Activated CD8-positive, alpha-beta T cell treated with anti-CD3 and anti-CD28 coated beads for 36 hours (primary cell): Measurements from ENCODE around the gene BCORL1. TPM values are rescaled to one million over a fixed set of nuclear protein-coding genes. Genes with fewer than 3 reads are reported as not detected.
A peak's percentile ranks its signal among the peaks of the same experiment; 100 is the strongest.

ENCODE experiments used
- ATAC-seq: fragments of 200-7000 bp; cut with Tn5 transposase; one replicate; pipeline ENCODE4 v1.10.0; 2021; ENCODE audit warnings: mild to moderate bottlenecking, moderate library complexity
- CTCF ChIA-PET: fragments of 350-600 bp; sonication (Branson Sonifier 250); formaldehyde crosslinking; loops from one replicate; lab custom pipeline; 2021; ENCODE audit warnings: antibody characterized with exemption; lab: Charles Lee
- POLR2A ChIA-PET: fragments of 350-600 bp; sonication (Branson Sonifier 250); formaldehyde crosslinking; loops from one replicate; lab custom pipeline; 2021; ENCODE audit warnings: antibody characterized with exemption; lab: Charles Lee
- DNase-seq: peaks from one replicate; pipeline ENCODE4 v3.0.0-alpha.2; 2020
- H3K27ac Mint-ChIP-seq: one replicate; pipeline ENCODE4 v1.8.0; 2021; ENCODE audit warnings: mild to moderate bottlenecking, mixed read lengths
- H3K27me3 Mint-ChIP-seq: one replicate; pipeline ENCODE4 v1.8.0; 2021; ENCODE audit warnings: mixed read lengths
- H3K36me3 Mint-ChIP-seq: one replicate; pipeline ENCODE4 v1.8.0; 2021; ENCODE audit warnings: low read depth, mixed read lengths
- H3K4me1 Mint-ChIP-seq: one replicate; pipeline ENCODE4 v1.8.0; 2021; ENCODE audit warnings: low read depth, mixed read lengths
- H3K4me3 Mint-ChIP-seq: one replicate; pipeline ENCODE4 v1.8.0; 2021; ENCODE audit warnings: mild to moderate bottlenecking, moderate library complexity, mixed read lengths
- H3K9me3 Mint-ChIP-seq: one replicate; pipeline ENCODE4 v1.8.0; 2021; ENCODE audit warnings: mixed read lengths
- CTCF ChIP-seq: fragments of 200-600 bp; IDR thresholded peaks from one replicate; pipeline ENCODE4 v1.8.0; 2022; ENCODE audit warnings: antibody characterized with exemption, mild to moderate bottlenecking
- intact Hi-C: fragments of 100-400 bp; cut with micrococcal nuclease; formaldehyde crosslinking; loops from one replicate; pipeline ENCODE4 v1.10.0; 2022
- total RNA-seq, 2 experiments: library from RNA; stranded (reverse); gene quantifications; one replicate each; pipeline ENCODE4 v1.2.3, GENCODE V29; 2021

BCORL1 gene
- total RNA-seq, 2 experiments from 2014 or later: 7.1 to 9.9 TPM

DNA sequence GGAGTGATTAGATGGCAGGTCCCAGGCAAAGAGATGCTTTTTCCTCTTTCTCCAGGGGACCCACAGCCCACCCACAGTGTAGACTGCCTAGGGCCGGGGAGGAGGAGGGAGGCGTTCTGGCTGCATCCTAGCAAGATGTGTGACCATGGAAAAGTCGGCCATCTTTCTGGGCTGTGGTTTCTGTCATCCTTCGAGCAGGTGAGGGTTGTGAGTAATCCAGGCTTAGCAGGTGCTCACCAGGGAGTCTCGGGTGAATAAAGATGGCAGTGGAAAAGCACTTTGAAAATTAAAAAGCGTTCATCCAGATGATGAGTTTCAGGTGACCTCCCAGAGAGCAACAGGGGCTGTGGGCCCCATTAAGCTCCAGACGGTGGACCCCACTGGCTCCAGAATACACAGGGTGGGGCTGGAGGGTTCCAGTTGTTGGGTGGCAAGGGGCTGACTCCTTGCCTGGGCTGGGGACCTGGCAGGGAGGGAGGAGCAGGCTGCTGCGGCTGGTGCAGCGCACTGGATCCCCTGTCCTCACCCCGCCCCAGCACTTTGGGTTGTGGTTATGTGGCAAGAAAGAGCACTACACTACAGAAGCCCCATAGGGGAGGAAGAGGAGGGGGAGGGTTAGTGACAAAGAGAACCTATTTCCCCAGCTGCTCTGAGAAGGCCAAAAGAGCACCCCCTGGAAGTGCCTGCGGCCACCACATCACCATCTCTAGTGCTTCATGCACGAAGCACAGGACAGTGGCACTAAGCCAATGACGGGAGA, 104.2 kb downstream of the BCORL1 start:
- POLR2A ChIA-PET: interaction anchor here (0.6 to 5.5 kb wide), 4 partner anchors 8 to 755 kb away, joined by 3 to 22 read pairs (median 6); partner anchors contain the start of gene ELF4
- peak; percentile 60 for ATAC-seq
- no peak for TF ChIP-seq CTCF
- H3K27ac Mint-ChIP-seq: peak overlapping the region; percentile 91
- intact Hi-C loops: no loop called here
- peak; percentile 88 for DNase-seq
- H3K27me3 Mint-ChIP-seq: no peaks in the 10 kb centered on the region
- CTCF ChIA-PET: interaction anchor here (0.7 to 4.2 kb wide), 3 partner anchors 23 to 111 kb away, joined by 4 to 31 read pairs (median 5); partner anchors contain the start of gene ELF4
- peak overlapping the region; percentile 63 for H3K4me3 Mint-ChIP-seq
- no peaks in the 10 kb centered on the region for H3K9me3 Mint-ChIP-seq
- H3K4me1 Mint-ChIP-seq: peaks cover 70% of the 10 kb centered on the region
- H3K36me3 Mint-ChIP-seq: peaks cover 6% of the 10 kb centered on the region

- no peak for ATAC-seq
- DNase-seq: no peak
- Mint-ChIP-seq H3K4me3 (peak overlapping the region; percentile 8), H3K9me3 (no peaks in the 10 kb centered on the region), H3K36me3 (peaks cover 6% of the 10 kb centered on the region), H3K27ac (peak overlapping the region; percentile 78), H3K27me3 (no peaks in the 10 kb centered on the region), H3K4me1 (peaks cover 63% of the 10 kb centered on the region)
- ChIA-PET POLR2A (no interaction called here), CTCF (interaction anchor here (1.6 kb wide), 1 partner anchor 9 kb away, joined by 6 read pairs; no protein-coding TSS in a partner anchor)
- intact Hi-C loops: no loop called here
- no peak for TF ChIP-seq CTCF
These were observed 107.9 kb downstream of the BCORL1 start for GRCh38 chrX:130090364-130090763.

GRCh38 chrX:130091980-130092522, 109.6 kb downstream of the BCORL1 start:
- Mint-ChIP-seq H3K4me3 (peak overlapping the region; percentile 79), H3K36me3 (peaks cover 6% of the 10 kb centered on the region), H3K27ac (peak overlapping the region; percentile 96), H3K27me3 (no peaks in the 10 kb centered on the region), H3K9me3 (no peaks in the 10 kb centered on the region), H3K4me1 (peaks cover 58% of the 10 kb centered on the region)
- peak; percentile 93 for DNase-seq
- TF ChIP-seq CTCF: no peak
- POLR2A ChIA-PET: interaction anchor here (0.6 to 1.0 kb wide), 5 partner anchors 11 to 314 kb away, joined by 3 to 4 read pairs (median 3); no protein-coding TSS in a partner anchor
- peak; percentile 97 for ATAC-seq
- intact Hi-C loops: no loop called here
- CTCF ChIA-PET: no interaction called here

- no peak overlapping the region for H3K4me3 Mint-ChIP-seq
- ATAC-seq (no peak), DNase-seq (no peak)
- H3K27ac Mint-ChIP-seq: no peak overlapping the region
- intact Hi-C loops: no loop called here
- H3K36me3 Mint-ChIP-seq: peaks cover 4% of the 10 kb centered on the region
- CTCF ChIA-PET: no interaction called here
- POLR2A ChIA-PET: no interaction called here
- H3K9me3 Mint-ChIP-seq: no peaks in the 10 kb centered on the region
- TF ChIP-seq CTCF: no peak
- peaks cover 59% of the 10 kb centered on the region for H3K4me1 Mint-ChIP-seq
- no peaks in the 10 kb centered on the region for H3K27me3 Mint-ChIP-seq
These were observed 110.8 kb downstream of the BCORL1 start for GRCh38 chrX:130093271-130093670.

- Mint-ChIP-seq H3K4me1 (peaks cover 64% of the 10 kb centered on the region), H3K27ac (peak overlapping the region; percentile 55), H3K27me3 (no peaks in the 10 kb centered on the region), H3K4me3 (no peak overlapping the region), H3K9me3 (no peaks in the 10 kb centered on the region), H3K36me3 (peaks cover 3% of the 10 kb centered on the region)
- POLR2A ChIA-PET: interaction anchor here (0.5 to 2.3 kb wide), 3 partner anchors 9 to 79 kb away, joined by 3 to 10 read pairs (median 4); no protein-coding TSS in a partner anchor
- CTCF ChIA-PET: interaction anchor here (1.3 to 1.7 kb wide), 2 partner anchors 15 to 26 kb away, joined by 4 to 6 read pairs; no protein-coding TSS in a partner anchor
- TF ChIP-seq CTCF: no peak
- peak; percentile 41 for DNase-seq
- intact Hi-C loops: no loop called here
- ATAC-seq: no peak
These were observed 112.3 kb downstream of the BCORL1 start for GRCh38 chrX:130094696-130095095.
